ENCODE results near the gene RNMT. TPM values are rescaled to one million over a fixed set of nuclear protein-coding genes. Genes with fewer than 3 reads are reported as not detected.
A peak's percentile ranks its signal among the peaks of the same experiment; 100 is the strongest.
"Not testable (repeated sequence)": the region's sequence is repeated elsewhere in the genome, so short reads cannot be mapped to it uniquely, and the experiment has no call there.

Gene RNMT
- total RNA-seq, 2 experiments from 2014 or later = 63.0 to 64.5 TPM

DNA sequence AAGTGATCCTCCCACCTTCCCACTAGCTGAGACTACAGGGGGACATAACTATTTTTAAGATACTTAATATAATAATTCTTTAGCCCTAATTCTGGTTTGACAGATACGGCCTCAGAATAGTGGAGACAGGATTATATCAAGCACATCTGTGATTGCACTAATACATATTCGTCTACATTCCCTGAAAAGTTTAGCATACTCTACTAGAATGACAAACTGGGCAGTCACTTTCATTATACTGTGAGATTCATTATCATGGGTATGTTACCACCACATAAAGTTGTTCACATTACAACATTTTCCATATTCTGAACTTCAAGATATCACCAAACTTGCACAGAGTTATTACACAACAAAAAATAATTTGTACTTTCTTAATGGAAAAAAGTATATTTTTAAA lies 11.1 kb upstream of the RNMT start:
- DNase-seq = no peak
- peaks cover 39% of the 10 kb centered on the region for H3K4me1 Mint-ChIP-seq
- H3K36me3 Mint-ChIP-seq = peaks cover 32% of the 10 kb centered on the region
- H3K27me3 Mint-ChIP-seq = no peaks in the 10 kb centered on the region
- no peak overlapping the region for H3K4me3 Mint-ChIP-seq
- peaks cover 3% of the 10 kb centered on the region for H3K9me3 Mint-ChIP-seq
- no peak overlapping the region for H3K27ac Mint-ChIP-seq

DNA sequence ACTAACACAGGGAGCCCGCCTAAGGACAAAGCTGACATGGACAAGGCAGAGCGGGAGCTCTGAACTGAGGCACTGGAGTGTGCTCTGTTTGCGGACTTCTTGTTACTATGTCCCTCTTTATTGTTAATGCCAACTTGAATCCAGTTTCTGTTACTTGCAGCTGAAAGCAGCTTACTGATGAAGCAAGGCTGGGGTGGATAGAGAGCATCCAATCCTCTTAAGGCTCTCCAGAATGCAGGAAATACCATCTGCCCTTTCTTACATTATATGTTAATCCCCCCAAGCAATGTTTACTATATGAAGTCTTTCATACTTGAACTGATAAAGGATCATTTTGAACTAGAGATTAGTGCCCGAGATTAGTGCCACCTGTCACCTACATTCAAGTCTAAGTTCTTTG lies 9.6 kb upstream of the RNMT start:
- no peaks in the 10 kb centered on the region for H3K27me3 Mint-ChIP-seq
- peaks cover 42% of the 10 kb centered on the region for H3K4me1 Mint-ChIP-seq
- DNase-seq = no peak
- no peak overlapping the region for H3K27ac Mint-ChIP-seq
- H3K36me3 Mint-ChIP-seq = peaks cover 36% of the 10 kb centered on the region
- H3K4me3 Mint-ChIP-seq = no peak overlapping the region
- peaks cover 1% of the 10 kb centered on the region for H3K9me3 Mint-ChIP-seq

DNA sequence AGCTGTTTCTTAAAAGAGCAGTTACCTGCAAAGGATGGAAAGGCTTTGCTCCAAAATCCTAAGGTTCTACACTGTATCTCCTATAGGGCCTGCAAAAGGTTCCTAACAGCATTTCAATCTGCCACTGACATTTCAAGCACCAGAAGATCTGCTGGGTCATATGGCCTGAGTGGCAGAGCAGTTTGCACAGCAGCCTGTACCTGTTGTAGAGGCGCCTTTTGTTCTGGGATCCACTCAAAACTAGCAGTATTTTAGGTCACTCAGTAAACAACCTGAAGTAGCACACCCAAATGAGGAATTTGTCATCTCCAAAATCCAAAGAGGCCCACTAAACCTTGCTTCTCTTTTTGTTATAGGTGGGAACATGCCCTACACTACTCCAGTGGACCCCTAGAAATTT lies 6.3 kb upstream of the RNMT start:
- H3K9me3 Mint-ChIP-seq = peaks cover 1% of the 10 kb centered on the region
- H3K4me1 Mint-ChIP-seq = peaks cover 44% of the 10 kb centered on the region
- DNase-seq = no peak
- H3K27me3 Mint-ChIP-seq = no peaks in the 10 kb centered on the region
- H3K36me3 Mint-ChIP-seq = peaks cover 46% of the 10 kb centered on the region
- H3K4me3 Mint-ChIP-seq = no peak overlapping the region
- H3K27ac Mint-ChIP-seq = no peak overlapping the region

DNA sequence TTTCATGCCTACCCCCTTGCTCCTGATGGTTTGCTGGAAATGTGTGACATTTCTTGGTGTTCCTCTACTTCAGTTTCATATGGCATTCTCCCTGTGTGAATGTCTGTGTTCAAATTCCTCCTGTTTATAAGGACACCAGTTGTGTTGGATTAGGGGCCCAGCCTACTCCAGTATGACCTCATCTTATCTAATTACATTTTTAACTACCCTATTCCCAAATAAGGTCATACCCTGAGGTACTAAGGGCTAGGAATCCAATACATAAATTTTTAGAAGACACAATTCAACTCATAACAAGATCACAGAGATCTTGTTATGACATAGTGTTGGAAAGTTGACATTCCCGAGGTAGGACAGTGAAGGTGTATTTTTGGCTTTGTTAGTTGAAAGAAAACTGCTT lies 5.6 kb upstream of the RNMT start:
- Mint-ChIP-seq H3K27ac (no peak overlapping the region), H3K4me1 (peaks cover 44% of the 10 kb centered on the region), H3K9me3 (peaks cover 1% of the 10 kb centered on the region), H3K4me3 (no peak overlapping the region), H3K27me3 (no peaks in the 10 kb centered on the region), H3K36me3 (peaks cover 53% of the 10 kb centered on the region)
- no peak for DNase-seq

DNA sequence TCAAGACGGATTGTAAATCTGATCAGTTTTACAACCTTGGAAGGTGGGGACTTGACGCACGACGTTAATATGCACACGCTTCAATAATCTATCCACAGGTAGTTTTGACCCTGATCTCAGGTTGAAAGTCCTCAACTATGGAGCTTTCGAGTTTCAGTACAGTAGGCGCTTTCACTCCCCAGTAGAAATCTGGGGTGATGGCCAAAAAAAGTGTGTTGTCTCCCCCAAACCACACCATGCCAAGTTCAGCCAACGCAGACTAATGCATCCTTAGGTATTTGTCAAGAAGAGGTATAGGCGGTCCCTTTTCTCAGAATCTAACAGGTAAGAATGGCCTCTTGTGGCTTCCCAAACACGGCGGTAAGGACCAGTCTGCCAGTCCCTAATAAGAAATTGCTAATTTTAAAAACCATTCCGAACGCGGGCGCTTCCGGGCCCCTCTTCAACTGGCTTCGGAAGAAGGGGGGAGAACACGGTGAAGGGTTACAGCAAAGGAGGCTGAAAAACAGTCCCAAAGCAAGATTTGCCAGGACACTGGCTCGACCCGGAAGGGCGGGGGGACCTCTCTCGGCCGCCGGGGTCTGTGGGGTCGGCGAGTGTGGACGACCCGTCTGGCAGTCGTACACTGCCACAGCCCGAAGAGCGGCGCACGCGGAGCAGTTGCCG lies 774 bp upstream of the RNMT start:
- H3K4me1 Mint-ChIP-seq = peaks cover 47% of the 10 kb centered on the region
- peaks cover 3% of the 10 kb centered on the region for H3K9me3 Mint-ChIP-seq
- H3K27ac Mint-ChIP-seq = peak overlapping the region; percentile 83
- H3K36me3 Mint-ChIP-seq = peaks cover 44% of the 10 kb centered on the region
- no peaks in the 10 kb centered on the region for H3K27me3 Mint-ChIP-seq
- H3K4me3 Mint-ChIP-seq = peak overlapping the region; percentile 86
- no peak for DNase-seq

DNA sequence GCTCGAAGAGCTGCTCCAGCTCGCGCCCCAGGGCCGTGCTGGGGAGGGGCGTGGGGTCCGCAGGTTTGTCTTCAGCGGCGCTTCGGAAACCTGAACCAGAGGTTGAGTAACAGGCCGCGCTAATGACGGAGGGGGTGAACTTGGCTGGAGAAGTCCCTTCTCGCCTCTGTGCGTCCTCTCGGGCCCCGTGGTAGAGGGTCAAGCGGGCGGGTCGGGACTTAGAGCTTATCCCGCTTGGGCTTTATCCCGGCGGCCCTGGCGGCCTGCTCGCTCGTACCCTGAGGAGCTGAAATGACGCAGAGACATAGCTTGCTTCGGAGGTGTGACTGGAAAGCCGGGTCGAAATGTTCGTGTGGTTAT lies 479 bp downstream of the RNMT start:
- Mint-ChIP-seq H3K27me3 (no peaks in the 10 kb centered on the region), H3K4me3 (peak overlapping the region; percentile 86), H3K36me3 (peaks cover 38% of the 10 kb centered on the region), H3K9me3 (peaks cover 3% of the 10 kb centered on the region), H3K27ac (peak overlapping the region; percentile 97), H3K4me1 (peaks cover 44% of the 10 kb centered on the region)
- DNase-seq = peak; percentile 37

DNA sequence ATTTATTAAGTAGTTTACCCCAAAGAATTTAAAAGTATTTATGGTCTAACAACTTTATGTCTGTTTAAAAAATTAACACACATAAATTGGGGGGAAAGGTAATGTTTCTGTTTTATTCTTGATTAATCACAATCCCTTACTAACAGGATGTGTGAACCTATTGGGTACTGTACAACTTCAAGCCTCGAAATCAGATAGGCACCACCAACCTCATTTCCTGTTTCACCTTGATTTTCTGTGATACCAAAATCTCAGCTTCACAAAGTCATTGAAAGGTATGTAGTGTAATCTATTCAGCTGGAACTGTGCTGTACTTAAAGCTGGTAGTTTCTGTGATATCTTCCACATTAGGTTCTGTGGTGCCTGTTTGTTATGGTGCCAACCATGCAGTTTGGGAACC lies 4.0 kb downstream of the RNMT start:
- H3K27me3 Mint-ChIP-seq = no peaks in the 10 kb centered on the region
- peaks cover 30% of the 10 kb centered on the region for H3K4me1 Mint-ChIP-seq
- peaks cover 5% of the 10 kb centered on the region for H3K9me3 Mint-ChIP-seq
- no peak overlapping the region for H3K4me3 Mint-ChIP-seq
- peaks cover 42% of the 10 kb centered on the region for H3K36me3 Mint-ChIP-seq
- no peak overlapping the region for H3K27ac Mint-ChIP-seq
- no peak for DNase-seq

DNA sequence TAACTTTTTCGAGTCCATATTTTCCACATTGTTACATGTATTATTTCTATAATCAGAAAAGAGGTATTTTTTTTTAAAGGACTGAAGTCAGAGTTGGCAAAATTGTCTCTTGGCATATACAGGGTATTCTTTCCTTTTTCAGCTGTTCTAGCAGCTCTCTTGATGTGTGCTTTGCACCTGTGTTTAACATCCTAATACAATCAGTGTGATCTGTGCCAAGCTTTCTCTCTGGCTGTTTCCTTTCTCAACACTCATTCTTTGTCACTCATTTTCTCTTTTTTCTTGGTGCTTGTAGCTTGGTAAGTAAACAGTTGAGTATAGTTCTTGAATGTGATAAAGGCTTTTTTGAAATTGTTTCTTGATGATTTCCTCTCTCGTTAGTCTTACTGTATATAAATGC lies 9.2 kb downstream of the RNMT start:
- Mint-ChIP-seq H3K36me3 (peaks cover 42% of the 10 kb centered on the region), H3K4me3 (no peak overlapping the region), H3K27ac (no peak overlapping the region)

DNA sequence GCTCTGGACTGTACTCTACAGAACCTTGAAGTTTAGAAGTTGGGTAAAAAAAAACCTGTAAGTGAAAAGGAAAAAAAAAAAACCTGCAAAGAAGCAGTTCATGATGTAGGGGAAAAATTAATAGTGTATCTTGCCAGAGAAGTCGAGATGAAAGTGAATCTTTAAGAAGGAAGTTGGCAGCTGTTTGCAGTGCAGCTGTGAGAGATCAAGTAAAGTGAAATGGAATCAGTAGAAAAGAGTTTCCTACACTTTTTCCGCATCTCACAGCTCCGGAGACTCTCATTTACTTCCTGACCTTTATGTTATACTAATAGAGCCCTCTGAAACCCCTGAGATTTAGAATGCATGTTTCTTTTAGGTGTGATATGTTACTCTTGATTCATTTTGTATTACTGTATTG lies 19.2 kb downstream of the RNMT start:
- Mint-ChIP-seq H3K36me3 (peaks cover 64% of the 10 kb centered on the region), H3K27me3 (no peaks in the 10 kb centered on the region), H3K4me3 (no peak overlapping the region), H3K4me1 (peaks cover 15% of the 10 kb centered on the region), H3K27ac (peak overlapping the region; percentile 26), H3K9me3 (no peaks in the 10 kb centered on the region)
- no peak for DNase-seq

More for the DNA sequence above, 9.2 kb downstream of the RNMT start:
- H3K4me1 Mint-ChIP-seq = peaks cover 11% of the 10 kb centered on the region
- peaks cover 3% of the 10 kb centered on the region for H3K9me3 Mint-ChIP-seq
- H3K27me3 Mint-ChIP-seq = no peaks in the 10 kb centered on the region
- DNase-seq = no peak

DNA sequence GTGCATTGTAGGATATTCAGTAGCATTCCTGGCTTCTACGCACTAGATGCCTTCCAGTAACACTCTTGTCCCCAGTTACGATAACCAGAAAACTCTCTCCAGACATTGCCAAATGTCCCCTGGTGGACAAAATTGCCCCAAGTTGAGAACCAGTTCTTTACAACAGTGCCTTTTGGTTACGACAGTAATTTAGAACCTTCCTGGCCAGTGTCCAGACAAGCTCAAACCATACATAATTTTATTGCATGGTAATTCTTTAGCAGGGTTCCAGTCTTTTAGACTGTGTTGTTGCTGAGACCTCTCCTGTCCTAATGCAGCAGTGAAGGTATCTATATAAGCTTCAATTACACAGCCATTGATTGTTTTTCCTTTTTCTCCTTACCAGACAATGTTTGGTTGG lies 20.2 kb downstream of the RNMT start:
- peaks cover 70% of the 10 kb centered on the region for H3K36me3 Mint-ChIP-seq
- H3K4me1 Mint-ChIP-seq = peaks cover 13% of the 10 kb centered on the region
- DNase-seq = no peak
- peaks cover 1% of the 10 kb centered on the region for H3K9me3 Mint-ChIP-seq
- H3K27ac Mint-ChIP-seq = no peak overlapping the region
- no peaks in the 10 kb centered on the region for H3K27me3 Mint-ChIP-seq
- H3K4me3 Mint-ChIP-seq = no peak overlapping the region

DNA sequence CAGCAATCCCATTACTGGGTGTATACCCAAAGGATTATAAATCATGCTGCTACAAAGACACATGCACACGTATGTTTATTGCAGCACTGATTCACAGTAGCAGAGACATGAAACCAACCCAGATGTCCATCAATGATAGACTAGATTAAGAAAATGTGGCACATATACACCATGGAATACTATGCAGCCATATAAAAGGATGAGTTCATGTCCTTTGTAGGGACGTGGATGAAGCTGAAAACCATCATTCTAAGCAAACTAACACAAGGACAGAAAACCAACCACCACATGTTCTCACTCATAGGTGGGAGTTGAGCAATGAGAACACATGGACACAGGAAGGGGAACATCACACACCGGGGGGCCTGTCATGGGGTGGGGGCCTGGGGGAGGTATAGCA lies 25.1 kb downstream of the RNMT start:
- H3K27ac Mint-ChIP-seq, H3K4me3 Mint-ChIP-seq, H3K27me3 Mint-ChIP-seq, H3K9me3 Mint-ChIP-seq, DNase-seq, H3K4me1 Mint-ChIP-seq: not testable (repeated sequence)
- H3K36me3 Mint-ChIP-seq = peaks cover 81% of the 10 kb centered on the region

DNA sequence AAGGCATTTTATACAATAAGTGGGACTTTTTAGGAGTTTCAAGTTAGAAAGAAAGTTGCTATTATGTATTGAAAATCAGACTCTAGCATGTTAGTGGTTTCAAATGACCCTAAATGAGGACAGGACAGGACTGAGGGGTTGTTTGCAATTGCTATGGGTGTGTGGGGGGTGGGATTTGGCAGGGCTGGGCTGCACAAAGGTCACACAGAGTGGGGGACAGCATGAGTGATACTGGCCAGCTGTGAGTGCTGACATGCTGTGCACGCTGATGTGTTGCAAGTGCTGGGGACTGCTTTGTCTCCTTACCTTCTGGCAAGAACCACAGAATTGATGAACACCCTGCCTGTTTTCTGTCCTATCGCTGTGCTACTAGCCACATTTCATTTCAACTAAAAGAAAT lies 29.8 kb downstream of the RNMT start:
- Mint-ChIP-seq H3K4me3 (no peak overlapping the region), H3K36me3 (peaks cover 75% of the 10 kb centered on the region), H3K27ac (no peak overlapping the region), H3K9me3 (peaks cover 2% of the 10 kb centered on the region), H3K4me1 (no peaks in the 10 kb centered on the region), H3K27me3 (no peaks in the 10 kb centered on the region)
- no peak for DNase-seq

DNA sequence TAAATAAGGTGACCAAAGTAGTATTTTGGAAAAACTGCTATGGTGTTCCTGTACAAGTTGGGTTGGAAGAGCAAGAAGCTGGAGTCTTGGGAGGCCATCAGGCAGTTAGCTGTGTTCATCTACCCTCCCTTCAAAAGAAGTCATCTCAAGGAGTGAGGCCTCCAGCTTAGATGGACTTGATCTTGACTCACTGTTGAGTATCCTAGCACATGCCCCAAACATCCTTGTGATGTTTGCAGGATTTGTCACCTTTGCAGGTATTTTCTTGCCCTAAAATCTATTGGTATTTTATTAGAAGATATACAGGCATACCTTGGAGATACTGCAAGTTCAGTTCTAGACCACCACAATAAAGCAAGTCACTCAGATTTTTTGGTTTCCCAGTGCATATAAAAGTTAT lies 30.2 kb downstream of the RNMT start:
- Mint-ChIP-seq H3K27me3 (no peaks in the 10 kb centered on the region), H3K36me3 (peaks cover 73% of the 10 kb centered on the region), H3K4me3 (no peak overlapping the region), H3K9me3 (peaks cover 2% of the 10 kb centered on the region), H3K27ac (no peak overlapping the region), H3K4me1 (no peaks in the 10 kb centered on the region)
- no peak for DNase-seq

DNA sequence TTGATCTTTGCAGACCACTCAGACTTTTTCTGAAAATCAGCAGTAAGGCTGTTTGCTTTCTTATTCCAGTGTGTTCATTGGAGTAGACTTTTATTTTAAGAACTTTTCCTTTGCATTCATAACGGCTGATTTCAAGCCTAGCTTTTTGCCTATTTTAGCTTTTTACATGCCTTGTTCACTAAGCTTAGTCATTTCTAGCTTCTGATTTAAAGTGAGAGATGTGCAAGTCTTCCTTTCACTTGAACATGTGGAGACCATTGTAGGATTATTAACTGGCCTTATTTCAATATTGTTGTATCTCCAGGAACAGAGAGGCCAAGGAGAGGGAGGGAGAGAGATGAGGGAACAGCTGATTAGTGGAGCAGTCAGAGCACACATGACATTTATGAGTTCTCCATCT lies 32.1 kb downstream of the RNMT start:
- Mint-ChIP-seq H3K4me1 (no peaks in the 10 kb centered on the region), H3K9me3 (peaks cover 4% of the 10 kb centered on the region), H3K4me3 (no peak overlapping the region), H3K36me3 (peaks cover 80% of the 10 kb centered on the region), H3K27me3 (no peaks in the 10 kb centered on the region), H3K27ac (no peak overlapping the region)
- DNase-seq = no peak

DNA sequence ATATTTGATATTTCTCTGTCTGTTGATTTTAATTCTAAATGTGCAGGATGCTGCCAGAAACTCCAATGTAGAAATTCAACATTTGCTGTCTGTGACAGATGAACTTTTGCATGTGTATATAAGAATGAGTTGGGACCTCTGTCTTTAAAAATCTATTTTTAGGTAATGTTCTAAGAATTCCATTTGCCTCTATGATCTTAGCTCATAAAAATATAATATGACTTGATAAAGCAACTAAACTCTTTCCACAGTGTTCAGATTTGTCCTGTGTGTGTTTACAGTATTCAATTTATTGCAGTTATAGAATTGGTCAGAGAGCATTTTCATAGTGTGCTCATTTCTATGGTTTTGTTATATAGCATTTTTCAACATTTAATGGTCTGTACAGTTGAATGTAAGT lies 33.6 kb downstream of the RNMT start:
- Mint-ChIP-seq H3K9me3 (peaks cover 11% of the 10 kb centered on the region), H3K4me1 (no peaks in the 10 kb centered on the region), H3K36me3 (peaks cover 80% of the 10 kb centered on the region), H3K27me3 (no peaks in the 10 kb centered on the region), H3K4me3 (no peak overlapping the region), H3K27ac (no peak overlapping the region)
- DNase-seq = no peak

DNA sequence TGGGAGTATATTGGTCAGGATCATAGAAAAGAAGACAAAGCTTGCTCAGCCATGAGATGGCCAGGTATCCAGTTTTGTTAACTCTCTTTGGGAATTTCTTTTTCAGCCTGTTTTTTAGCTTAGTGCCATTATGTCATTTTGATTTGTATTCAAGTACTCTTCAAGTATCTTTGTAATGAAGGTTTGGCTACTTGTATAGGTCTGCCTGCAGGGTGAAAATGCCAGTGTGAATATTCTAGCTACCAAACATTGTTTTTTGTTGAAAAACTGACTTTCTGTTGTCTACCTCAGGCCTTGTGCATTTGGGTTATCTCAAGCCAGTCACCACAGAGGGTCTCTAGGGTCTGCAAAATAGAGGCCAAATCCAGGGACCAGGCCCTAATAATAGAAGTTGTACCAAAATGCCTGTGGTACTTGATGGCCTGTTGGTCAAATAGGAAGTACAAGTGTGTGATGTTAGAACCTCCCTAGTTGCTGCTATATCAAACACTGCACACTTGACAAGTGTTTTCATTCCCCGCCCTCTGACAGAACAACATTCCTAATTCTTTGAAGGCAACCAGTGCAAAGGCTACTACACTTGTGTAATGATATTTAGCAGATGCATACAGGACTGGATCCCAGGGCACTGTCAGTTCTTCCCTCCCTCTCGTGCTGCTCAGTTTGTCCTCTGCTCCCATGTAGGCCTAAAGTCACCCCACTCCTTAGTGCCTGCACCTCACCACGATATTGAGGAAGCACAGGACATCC lies 36.4 kb downstream of the RNMT start:
- no peak for DNase-seq
- no peak overlapping the region for H3K27ac Mint-ChIP-seq
- peaks cover 68% of the 10 kb centered on the region for H3K36me3 Mint-ChIP-seq
- no peaks in the 10 kb centered on the region for H3K4me1 Mint-ChIP-seq
- no peaks in the 10 kb centered on the region for H3K27me3 Mint-ChIP-seq
- H3K9me3 Mint-ChIP-seq = peaks cover 27% of the 10 kb centered on the region
- H3K4me3 Mint-ChIP-seq = no peak overlapping the region
